H1 (cell line): ENCODE data around the gene CCDC73. TPM values are rescaled to one million over a fixed set of nuclear protein-coding genes. Genes with fewer than 3 reads are reported as not detected.
"Not testable (repeated sequence)": the region's sequence is repeated elsewhere in the genome, so short reads cannot be mapped to it uniquely, and the experiment has no call there.

Experiments used
- CTCF ChIA-PET: fragments of 300-600 bp; sonication (Branson Sonifier 250); formaldehyde crosslinking; loops from one replicate; lab custom pipeline; 2021; ENCODE audit not compliant: partially characterized antibody; lab: Charles Lee
- POLR2A ChIA-PET: fragments of 300-600 bp; sonication (Branson Sonifier 250); formaldehyde crosslinking; loops from one replicate; lab custom pipeline; 2021; ENCODE audit warnings: inconsistent platforms; ENCODE audit not compliant: partially characterized antibody; lab: Charles Lee
- DNase-seq, 2 experiments: peaks; one replicate each; pipeline versions ENCODE4 v3.0.0 to v3.0.0-alpha.2; 2010 to 2022; ENCODE audit warnings: low spot score in 2 of 2, low read depth in 1 of 2, mixed read lengths in 1 of 2
- FAIRE-seq: peaks from 2 replicates; lab custom pipeline; 2011; peaks lifted over from hg19 to GRCh38; lab: Jason Lieb, UNC
- H2AFZ ChIP-seq: 2 replicates; pipeline ENCODE4 v1.8.1; 2012; ENCODE audit warnings: low read length, inconsistent platforms
- H2AK5ac ChIP-seq: 2 replicates; pipeline ENCODE4 v1.6.1; 2013; ENCODE audit warnings: low read depth, low read length
- H2BK120ac ChIP-seq: replicated peaks from 2 replicates; pipeline ENCODE3; 2013; ENCODE audit warnings: low read depth, low read length, inconsistent platforms
- H2BK12ac ChIP-seq: 2 replicates; pipeline ENCODE4 v1.6.1; 2013; ENCODE audit warnings: low read depth, low read length
- H2BK15ac ChIP-seq: 2 replicates; pipeline ENCODE4 v1.6.1; 2013; ENCODE audit warnings: low read length
- H2BK20ac ChIP-seq: 2 replicates; pipeline ENCODE4 v1.6.1; 2013; ENCODE audit warnings: low read length
- H2BK5ac ChIP-seq: 2 replicates; pipeline ENCODE4 v1.6.1; 2013; ENCODE audit warnings: low read depth, low read length
- H3K14ac ChIP-seq: 2 replicates; pipeline ENCODE4 v1.6.1; 2013; ENCODE audit warnings: inconsistent platforms; ENCODE audit not compliant: insufficient read length
- H3K18ac ChIP-seq: 2 replicates; pipeline ENCODE4 v1.6.1; 2013; ENCODE audit warnings: low read length; ENCODE audit errors: extremely low read depth
- H3K23ac ChIP-seq: 2 replicates; pipeline ENCODE4 v1.6.1; 2013; ENCODE audit warnings: inconsistent platforms; ENCODE audit not compliant: insufficient read length
- H3K23me2 ChIP-seq: 2 replicates; pipeline ENCODE4 v1.6.1; 2013; ENCODE audit warnings: low read depth, low read length
- H3K27ac ChIP-seq: 2 replicates; pipeline ENCODE4 v1.6.1; 2011; ENCODE audit warnings: low read depth, low read length, inconsistent platforms
- H3K27me3 ChIP-seq, 4 experiments: replicated peaks in 1 of 4; 1 replicate in 1 of 4; 2 replicates in 3 of 4; pipeline versions ENCODE4 v1.6.1 to v1.8.1; 2011 to 2013; ENCODE audit warnings: low read length in 3 of 4, mild to moderate bottlenecking in 3 of 4, inconsistent platforms in 2 of 4, mixed read lengths in 2 of 4, moderate library complexity in 1 of 4; ENCODE audit not compliant: control insufficient read depth in 3 of 4, insufficient read depth in 3 of 4; ENCODE audit errors: extremely low read depth in 1 of 4
- H3K36me3 ChIP-seq, 4 experiments: 2 replicates each; pipeline versions ENCODE4 v1.6.1 to v1.8.1; 2011 to 2013; ENCODE audit warnings: mild to moderate bottlenecking in 4 of 4, low read length in 3 of 4, moderate library complexity in 2 of 4, control low read depth in 1 of 4, inconsistent platforms in 1 of 4; ENCODE audit not compliant: insufficient read depth in 4 of 4, control insufficient read depth in 2 of 4
- H3K4ac ChIP-seq: replicated peaks from 2 replicates; pipeline ENCODE3; 2013; ENCODE audit warnings: low read length, low read depth, mixed read lengths, inconsistent platforms; ENCODE audit not compliant: insufficient read length
- H3K4me1 ChIP-seq, 4 experiments: replicated peaks in 1 of 4; 1 replicate in 1 of 4; 2 replicates in 3 of 4; pipeline versions ENCODE4 v1.6.1 to v1.8.1; 2011 to 2013; ENCODE audit warnings: low read length in 3 of 4, inconsistent platforms in 2 of 4, mixed read lengths in 1 of 4; ENCODE audit not compliant: insufficient read depth in 4 of 4, control insufficient read depth in 3 of 4
- H3K4me2 ChIP-seq, 2 experiments: 2 replicates each; pipeline versions ENCODE4 v1.6.1 to v1.8.1; 2011 to 2013; ENCODE audit warnings: low read depth in 2 of 2, low read length in 2 of 2, control low read depth in 1 of 2, inconsistent platforms in 1 of 2, mild to moderate bottlenecking in 1 of 2; ENCODE audit not compliant: insufficient read depth in 1 of 2
- H3K4me3 ChIP-seq, 4 experiments: fragments of 200-600, 300-600 bp in 1 of 4; sonication (generic), shearing (Covaris generic), sonication (Bioruptor Twin) in 1 of 4; 2 replicates each; pipeline versions ENCODE4 v1.5.1 to v1.8.1; 2011 to 2016; ENCODE audit warnings: low read length in 4 of 4, low read depth in 3 of 4, control low read depth in 2 of 4, inconsistent platforms in 2 of 4, mild to moderate bottlenecking in 2 of 4, mixed read lengths in 1 of 4, moderate library complexity in 1 of 4; ENCODE audit not compliant: insufficient read depth in 2 of 4; ENCODE audit errors: extremely low read depth in 1 of 4
- H3K56ac ChIP-seq: replicated peaks from 2 replicates; pipeline ENCODE3; 2013; ENCODE audit warnings: low read depth, mild to moderate bottlenecking, mixed read lengths, low read length, inconsistent platforms; ENCODE audit not compliant: insufficient read length
- H3K79me1 ChIP-seq: 2 replicates; pipeline ENCODE4 v1.6.1; 2013; ENCODE audit warnings: low read depth, low read length, control low read depth
- H3K79me2 ChIP-seq, 2 experiments: 2 replicates each; pipeline versions ENCODE4 v1.6.1 to v1.8.1; 2012 to 2013; ENCODE audit warnings: low read length in 2 of 2, mild to moderate bottlenecking in 2 of 2, inconsistent platforms in 1 of 2; ENCODE audit not compliant: insufficient read depth in 2 of 2, control insufficient read depth in 1 of 2
- H3K9ac ChIP-seq, 4 experiments: replicated peaks in 1 of 4; 1 replicate in 1 of 4; 2 replicates in 3 of 4; pipeline versions ENCODE4 v1.6.1 to v1.8.1; 2011 to 2013; ENCODE audit warnings: low read depth in 3 of 4, low read length in 3 of 4, control low read depth in 2 of 4, mild to moderate bottlenecking in 2 of 4, moderate library complexity in 2 of 4, inconsistent platforms in 1 of 4; ENCODE audit errors: extremely low read depth in 1 of 4
- H3K9me3 ChIP-seq, 2 experiments: 2 replicates each; pipeline versions ENCODE4 v1.6.1 to v1.8.1; 2012 to 2013; ENCODE audit warnings: mild to moderate bottlenecking in 2 of 2, moderate library complexity in 2 of 2, control low read depth in 1 of 2, inconsistent platforms in 1 of 2, low read depth in 1 of 2, low read length in 1 of 2, mixed read lengths in 1 of 2; ENCODE audit not compliant: insufficient read depth in 2 of 2
- H4K20me1 ChIP-seq, 2 experiments: replicated peaks in 1 of 2; 2 replicates each; pipeline versions ENCODE3 to v1.8.1; 2011 to 2013; ENCODE audit warnings: inconsistent platforms in 2 of 2, low read length in 2 of 2, mild to moderate bottlenecking in 1 of 2; ENCODE audit not compliant: insufficient read depth in 2 of 2, control insufficient read depth in 1 of 2
- H4K5ac ChIP-seq: 2 replicates; pipeline ENCODE4 v1.6.1; 2013; ENCODE audit warnings: low read length, low read depth, mixed read lengths, inconsistent platforms; ENCODE audit not compliant: insufficient read length
- H4K8ac ChIP-seq: 2 replicates; pipeline ENCODE4 v1.8.0; 2013; ENCODE audit warnings: mild to moderate bottlenecking, moderate library complexity, low read length, inconsistent platforms; ENCODE audit not compliant: insufficient read depth; ENCODE audit errors: extremely low read depth
- H4K91ac ChIP-seq: replicated peaks from 2 replicates; pipeline ENCODE3; 2013; ENCODE audit warnings: low read length, mixed read lengths, inconsistent platforms; ENCODE audit not compliant: insufficient read length
- WGBS, 2 experiments: shearing (Covaris generic) in 1 of 2; methylation state at CpG; one replicate each; pipeline versions ENCODE4 v1.1.6 to v1.1.7; 2013 to 2015; ENCODE audit warnings: low lambda C conversion rate in 2 of 2, mixed read lengths in 2 of 2, inconsistent platforms in 1 of 2, low coverage in 1 of 2, missing lambda C conversion rate in 1 of 2; ENCODE audit not compliant: insufficient replicate concordance in 2 of 2, insufficient coverage in 1 of 2, insufficient read length in 1 of 2; ENCODE audit errors: extremely low coverage in 1 of 2, missing lambda C conversion rate in 1 of 2; 5-methylcytosine and 5-hydroxymethylcytosine counted together
- polyA plus RNA-seq, 7 experiments: library from polyadenylated mRNA; depleted of rRNA in 3 of 7; stranded (reverse) in 5 of 7; unstranded in 2 of 7; fragments of >200 nt in 5 of 7; fragments of 200-250 nt in 2 of 7; gene quantifications; 1 replicate in 5 of 7; 2 replicates in 1 of 7; 4 replicates in 1 of 7; pipeline versions ENCODE4 v1.2.1 to v1.2.3, GENCODE V29; 2011 to 2013; ENCODE audit warnings: missing spikeins in 2 of 7, mixed read lengths in 2 of 7
- total RNA-seq: library from RNA; stranded (reverse); fragmentation: NEBNext Ultra II Directional; extraction: Animal tissue kit (Norgen Biotek cat#: 25700); gene quantifications from 2 replicates; pipeline ENCODE4 v1.2.1, GENCODE V29; 2021

The CCDC73 gene
- total and polyA plus RNA-seq, 2 of the 8 experiments (the other 6 are each of a cell fraction or from before 2014, with no cell fraction given) = not detected

- H3K23me2 ChIP-seq, H3K79me1 ChIP-seq, H3K9me3 ChIP-seq, H4K91ac ChIP-seq, H2AFZ ChIP-seq, FAIRE-seq, H3K23ac ChIP-seq, H3K27me3 ChIP-seq, H3K18ac ChIP-seq, H3K9ac ChIP-seq, H2BK12ac ChIP-seq, H2BK120ac ChIP-seq, H3K79me2 ChIP-seq, H2BK5ac ChIP-seq, DNase-seq, H2BK15ac ChIP-seq, H2AK5ac ChIP-seq, H3K56ac ChIP-seq, H3K27ac ChIP-seq, H3K4me1 ChIP-seq, H4K5ac ChIP-seq, H3K36me3 ChIP-seq, H3K14ac ChIP-seq, H4K20me1 ChIP-seq, H4K8ac ChIP-seq, H3K4me3 ChIP-seq, H3K4ac ChIP-seq, H3K4me2 ChIP-seq, H2BK20ac ChIP-seq: not testable (repeated sequence)
- POLR2A ChIA-PET = interaction anchor here (1.2 kb wide), 1 partner anchor 9 kb away, joined by 4 read pairs; no protein-coding TSS in a partner anchor
- CTCF ChIA-PET = interaction anchor here (2.1 kb wide), 1 partner anchor 13 kb away, joined by 6 read pairs; no protein-coding TSS in a partner anchor
- WGBS, 2 experiments = 95% methylated on average over 2 of the region's 2 CpGs; no CpG with 5 or more reads in 1 of the 2 experiments
These were observed 32.7 kb downstream of the CCDC73 start for GRCh38 chr11:32761774-32762173.
